GM19452 (cell line): ENCODE data around the gene FOXK1.
"Not testable (repeated sequence)": the region's sequence is repeated elsewhere in the genome, so short reads cannot be mapped to it uniquely, and the experiment has no call there.

Experiments
- ATAC-seq: cut with Tn5 transposase; IDR thresholded peaks from one replicate; pipeline ENCODE4 v1.9.1; 2021; ENCODE audit not compliant: unreplicated experiment

Gene FOXK1

DNA sequence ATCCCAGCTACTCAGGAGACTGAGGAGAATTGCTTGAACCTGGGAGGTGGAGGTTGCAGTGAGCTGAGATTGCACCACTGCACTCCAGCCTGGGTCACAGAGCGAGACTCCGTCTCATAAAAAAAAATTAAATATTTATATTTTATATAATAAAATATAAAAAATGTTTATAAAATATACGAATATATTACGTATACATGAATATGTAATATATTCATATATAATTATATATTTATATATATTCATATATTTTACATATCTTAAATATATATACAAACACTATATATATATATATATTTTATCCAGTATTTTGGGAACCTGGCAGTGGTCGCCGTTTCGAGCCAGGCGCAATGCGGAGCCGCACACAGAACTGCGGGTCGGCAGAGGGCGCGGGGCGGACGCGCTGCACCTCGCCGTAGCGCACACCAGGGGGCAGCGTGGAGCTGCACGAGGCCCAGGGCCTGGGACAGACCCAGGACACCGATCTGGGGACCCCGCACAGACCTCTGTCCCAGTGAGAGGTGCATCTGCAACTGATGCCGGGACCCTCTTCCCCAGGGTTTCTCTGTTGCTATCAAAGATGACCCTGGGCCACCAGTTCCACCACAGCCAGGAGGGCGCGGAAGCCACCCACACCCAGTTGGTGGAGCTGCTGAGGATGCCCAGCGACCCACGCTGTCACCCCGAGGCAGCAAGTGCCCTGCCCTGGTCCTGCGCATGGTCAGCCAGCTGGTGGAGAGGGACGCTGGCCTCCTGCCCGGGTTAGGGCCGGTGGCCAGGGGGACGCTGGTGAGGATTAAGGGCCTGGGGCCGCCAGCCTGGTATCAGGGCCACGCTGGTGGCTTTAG lies 116.0 kb downstream of the FOXK1 start:
- ATAC-seq: peak; percentile 62

DNA sequence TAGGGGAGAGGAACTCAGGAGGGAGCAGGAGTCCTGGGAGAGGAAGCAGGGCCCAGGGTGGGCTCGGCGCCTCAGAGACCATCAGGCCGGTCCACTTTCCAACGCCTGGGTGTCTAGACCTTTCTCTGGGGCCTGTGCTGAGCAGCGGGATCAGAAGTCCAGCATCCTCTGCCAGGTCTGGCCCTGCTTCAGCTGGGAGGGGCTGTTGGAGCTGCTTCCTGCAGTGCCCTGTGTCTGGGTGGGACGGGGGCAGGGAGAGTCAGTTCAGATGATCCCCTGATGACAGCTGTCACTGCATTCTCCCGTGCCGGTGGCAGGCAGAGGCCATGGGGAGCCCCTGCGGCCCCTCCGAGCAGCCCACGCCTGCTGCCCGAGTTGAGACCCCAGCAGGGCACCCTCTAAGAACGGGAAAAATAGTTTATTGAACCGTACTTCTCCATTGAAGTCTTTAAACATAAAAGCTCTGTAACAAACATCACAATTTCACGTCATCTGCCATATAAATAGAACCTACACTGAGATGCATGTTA lies 116.7 kb downstream of the FOXK1 start:
- no peak for ATAC-seq

DNA sequence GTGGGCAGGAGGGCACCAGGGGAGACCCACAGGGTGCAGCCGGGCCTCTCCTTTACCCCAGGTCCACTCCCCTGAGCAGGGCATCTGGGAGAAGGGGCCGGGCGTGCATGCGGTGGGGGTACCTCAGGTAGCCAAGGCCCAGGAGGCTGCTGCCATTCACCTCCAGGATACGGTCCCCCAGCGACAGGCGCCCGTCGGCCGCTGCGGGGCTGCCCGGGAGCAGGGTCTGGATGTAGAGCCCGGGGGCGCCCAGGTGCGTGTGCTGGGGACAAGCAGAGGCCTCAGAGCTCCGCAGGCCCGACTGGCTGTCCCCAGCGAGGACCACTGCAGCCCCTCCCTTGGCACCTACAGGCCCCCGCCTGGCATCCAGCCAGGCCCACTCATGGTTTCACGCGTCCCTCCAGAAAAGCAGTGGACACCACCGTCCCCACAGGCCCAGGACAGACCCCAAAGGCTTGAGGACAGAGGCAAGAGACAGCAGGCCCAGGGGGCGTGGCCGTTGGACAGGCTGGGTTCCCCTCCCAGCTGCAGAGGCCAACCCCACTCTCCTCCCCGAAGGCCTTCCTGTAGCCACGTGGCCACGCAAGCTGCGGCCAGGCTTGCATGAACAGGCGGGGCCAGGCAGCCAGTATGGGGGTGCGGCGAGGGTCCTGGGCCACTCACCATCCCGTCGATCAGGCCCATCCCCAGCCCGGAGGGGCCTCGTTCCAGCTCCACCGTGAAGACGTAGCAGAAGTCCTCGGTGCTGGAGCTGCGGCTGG lies 117.6 kb downstream of the FOXK1 start:
- no peak for ATAC-seq

DNA sequence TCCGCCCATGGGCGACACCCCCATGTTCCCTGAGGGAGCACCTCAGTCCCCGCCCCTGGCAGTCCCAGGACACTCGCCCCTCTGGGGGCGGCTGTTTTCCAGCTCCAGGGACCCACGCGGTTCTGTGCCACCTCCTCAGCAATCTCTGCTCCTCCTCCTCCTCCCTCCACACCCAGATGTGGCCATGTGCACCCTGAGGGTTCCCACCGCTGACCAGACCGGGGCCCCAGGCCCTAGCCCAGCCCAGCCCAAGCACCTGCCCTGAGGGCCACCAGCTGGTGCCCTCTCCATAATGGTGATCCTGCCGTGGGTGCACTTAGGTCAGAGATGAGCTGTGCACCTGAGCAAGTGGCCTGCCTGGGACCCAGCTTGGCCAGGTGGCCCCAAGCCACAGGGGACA lies 118.4 kb downstream of the FOXK1 start:
- ATAC-seq: no peak

DNA sequence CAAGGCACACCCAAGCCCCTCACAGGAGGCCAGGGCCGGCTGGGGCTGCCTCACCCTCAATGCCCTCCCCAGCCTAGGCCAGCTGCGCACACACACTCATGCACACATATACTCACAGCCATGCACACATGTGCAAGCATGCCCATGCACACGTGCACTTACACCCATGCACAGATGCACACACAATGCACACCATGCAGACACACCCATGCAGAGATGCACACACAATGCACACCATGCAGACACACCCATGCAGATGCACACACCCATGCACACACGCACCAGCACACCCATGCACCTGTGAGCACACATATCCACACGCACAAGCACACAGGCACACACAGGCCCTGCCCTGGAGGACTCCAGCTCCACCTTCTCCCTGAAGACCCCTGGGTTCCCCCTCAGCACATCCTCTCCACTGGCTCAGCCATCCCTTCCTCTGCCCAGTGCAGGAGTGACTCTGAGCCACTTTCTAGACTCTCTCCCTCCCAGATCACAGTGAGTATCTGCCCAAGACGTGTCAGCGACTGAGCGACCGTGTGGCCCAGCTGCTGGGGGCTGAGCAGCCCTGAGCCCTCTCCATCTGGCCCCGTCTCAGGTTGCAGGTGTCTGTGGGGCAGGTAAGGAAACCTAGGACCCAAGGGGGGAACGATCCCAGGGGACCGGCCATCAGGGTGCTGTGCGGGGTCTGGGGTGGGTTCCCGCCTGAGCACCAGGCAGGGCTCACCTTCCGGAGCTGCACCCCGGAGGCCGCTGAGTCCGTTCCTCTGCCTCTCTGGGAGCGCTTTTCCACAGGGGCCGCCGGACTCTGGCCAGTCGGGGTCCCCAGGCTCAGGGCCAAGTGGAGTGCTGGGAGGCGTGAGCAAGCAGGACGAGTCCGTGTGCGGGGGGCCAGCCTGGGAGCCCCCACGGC lies 119.1 kb downstream of the FOXK1 start:
- ATAC-seq: no peak

DNA sequence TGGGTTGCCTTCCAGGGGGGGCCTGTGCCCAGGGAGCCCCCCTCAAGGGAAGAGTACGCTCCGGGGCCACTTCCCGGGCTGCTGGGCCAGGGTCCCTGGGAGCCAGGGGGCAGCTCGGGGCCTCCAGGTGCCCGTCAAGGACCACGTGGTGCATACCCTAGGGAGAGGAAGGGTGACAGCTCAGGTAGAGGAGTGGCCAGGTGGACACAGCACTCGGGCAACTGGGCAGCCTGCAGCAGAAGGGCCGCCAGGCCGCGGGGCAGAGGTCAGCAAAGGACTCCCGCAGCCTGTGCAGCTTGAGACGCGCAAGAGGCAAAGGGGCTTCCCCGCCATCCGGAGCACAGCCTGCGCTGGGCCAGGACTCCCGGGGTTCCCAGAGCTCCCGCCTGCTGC lies 119.7 kb downstream of the FOXK1 start:
- ATAC-seq: no peak

DNA sequence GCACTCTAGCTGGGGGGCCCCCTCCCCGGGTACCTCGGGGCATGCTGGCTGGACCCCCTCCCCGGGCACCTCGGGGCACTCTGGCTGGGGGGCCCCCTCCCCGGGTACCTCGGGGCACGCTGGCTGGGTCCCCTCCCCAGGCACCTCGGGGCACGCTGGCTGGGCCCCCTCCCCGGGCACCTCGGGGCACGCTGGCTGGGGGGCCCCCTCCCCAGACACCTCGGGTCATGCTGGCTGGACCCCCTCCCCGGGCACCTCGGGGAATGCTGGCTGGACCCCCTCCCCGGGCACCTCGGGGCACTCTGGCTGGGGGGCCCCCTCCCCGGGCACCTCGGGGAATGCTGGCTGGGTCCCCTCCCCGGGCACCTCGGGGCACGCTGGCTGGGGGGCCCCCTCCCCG lies 120.5 kb downstream of the FOXK1 start:
- not testable (repeated sequence) for ATAC-seq

DNA sequence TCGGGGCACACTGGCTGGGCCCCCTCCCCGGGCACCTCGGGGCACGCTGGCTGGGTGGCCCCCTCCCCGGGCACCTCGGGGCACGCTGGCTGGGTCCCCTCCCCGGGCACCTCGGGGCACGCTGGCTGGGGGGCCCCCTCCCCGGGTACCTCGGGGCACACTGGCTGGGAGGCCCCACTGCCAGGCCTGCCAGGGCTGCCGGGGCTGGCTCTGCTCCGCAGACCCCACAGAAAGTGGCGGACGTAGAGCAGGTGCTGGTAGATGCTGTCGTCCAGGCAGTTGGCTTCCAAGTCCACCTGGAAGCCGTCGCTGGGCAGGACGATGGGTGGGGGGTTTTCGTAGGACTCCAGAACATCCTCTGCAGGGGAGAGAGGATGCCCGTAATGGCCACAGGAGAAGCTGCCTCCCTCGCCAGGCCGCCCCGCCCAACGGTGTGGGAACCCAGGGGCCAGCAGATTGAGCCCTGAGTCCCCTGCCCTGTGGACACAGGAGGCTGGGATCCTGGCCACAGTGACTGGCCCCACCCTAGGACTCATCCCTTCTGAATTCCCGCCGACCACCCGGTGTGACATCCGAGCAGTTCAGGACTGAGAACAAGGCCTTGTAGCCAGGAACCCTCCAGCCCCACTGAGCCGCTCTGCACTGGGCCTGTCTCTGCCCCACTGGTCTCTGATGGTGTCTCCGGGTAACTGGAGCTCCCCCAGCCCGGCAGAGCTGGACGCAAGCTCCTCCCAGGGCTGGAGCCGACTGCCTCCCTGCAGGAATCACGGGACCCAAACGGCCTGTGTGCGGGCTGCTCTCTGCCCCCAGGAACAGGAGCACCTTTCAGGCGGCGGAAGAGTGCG lies 121.5 kb downstream of the FOXK1 start:
- no peak for ATAC-seq

DNA sequence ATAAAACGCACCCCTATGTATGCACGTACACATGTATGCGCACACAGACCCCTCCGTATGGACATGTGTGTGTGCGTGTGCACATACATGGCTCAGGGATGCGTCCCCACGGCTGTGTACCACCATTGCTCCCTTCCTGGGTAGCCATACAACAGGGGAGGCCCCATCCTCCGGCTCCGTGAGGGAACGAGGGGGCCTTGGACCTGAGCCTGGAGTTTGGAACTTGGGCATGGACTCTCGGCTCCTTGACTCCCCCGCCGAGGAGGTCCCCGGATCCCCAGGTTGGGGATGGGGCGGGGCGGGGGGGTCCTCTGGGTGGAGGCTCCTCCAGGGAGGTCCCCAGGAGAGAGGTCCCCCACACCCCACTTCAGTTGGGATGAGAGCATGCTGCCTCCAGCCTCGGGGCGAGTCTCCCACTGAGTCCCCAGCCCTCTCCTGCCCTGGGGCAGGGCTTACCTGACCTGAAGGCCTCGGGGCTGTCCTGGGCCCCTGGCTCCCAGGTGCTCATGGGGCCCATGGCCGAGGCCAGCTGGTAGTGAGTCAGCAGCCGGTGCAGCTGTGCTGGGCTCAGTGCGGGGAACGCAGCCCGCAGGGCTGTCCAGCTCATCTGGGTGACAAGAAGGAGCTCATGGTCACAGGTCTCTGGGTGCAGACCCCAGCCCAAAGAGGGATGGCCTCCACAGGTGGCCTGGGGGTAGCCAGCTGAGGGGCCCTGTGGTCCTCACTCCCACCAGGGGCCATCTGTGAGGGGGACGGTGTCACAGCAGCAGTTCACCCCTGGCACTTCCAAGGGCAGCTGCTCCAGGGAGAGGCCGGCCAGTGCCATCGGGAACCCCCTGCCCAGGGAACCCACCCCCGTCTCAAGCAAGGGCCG lies 123.3 kb downstream of the FOXK1 start:
- ATAC-seq: no peak

DNA sequence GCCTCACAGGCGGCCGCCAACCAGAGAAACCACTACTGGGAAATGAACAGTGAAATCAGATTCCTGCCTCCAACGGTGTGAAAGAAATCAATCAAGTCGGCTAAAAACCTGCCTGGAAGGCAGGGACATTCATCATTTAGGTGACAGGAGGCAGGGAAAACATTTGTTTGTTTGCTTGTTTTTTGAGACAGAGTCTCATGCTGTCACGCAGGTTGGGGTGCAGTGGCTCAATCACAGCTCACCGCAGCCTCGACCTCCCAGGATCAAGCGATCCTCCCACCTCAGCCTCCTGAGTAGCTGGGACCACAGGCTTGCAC lies 123.8 kb downstream of the FOXK1 start:
- no peak for ATAC-seq

DNA sequence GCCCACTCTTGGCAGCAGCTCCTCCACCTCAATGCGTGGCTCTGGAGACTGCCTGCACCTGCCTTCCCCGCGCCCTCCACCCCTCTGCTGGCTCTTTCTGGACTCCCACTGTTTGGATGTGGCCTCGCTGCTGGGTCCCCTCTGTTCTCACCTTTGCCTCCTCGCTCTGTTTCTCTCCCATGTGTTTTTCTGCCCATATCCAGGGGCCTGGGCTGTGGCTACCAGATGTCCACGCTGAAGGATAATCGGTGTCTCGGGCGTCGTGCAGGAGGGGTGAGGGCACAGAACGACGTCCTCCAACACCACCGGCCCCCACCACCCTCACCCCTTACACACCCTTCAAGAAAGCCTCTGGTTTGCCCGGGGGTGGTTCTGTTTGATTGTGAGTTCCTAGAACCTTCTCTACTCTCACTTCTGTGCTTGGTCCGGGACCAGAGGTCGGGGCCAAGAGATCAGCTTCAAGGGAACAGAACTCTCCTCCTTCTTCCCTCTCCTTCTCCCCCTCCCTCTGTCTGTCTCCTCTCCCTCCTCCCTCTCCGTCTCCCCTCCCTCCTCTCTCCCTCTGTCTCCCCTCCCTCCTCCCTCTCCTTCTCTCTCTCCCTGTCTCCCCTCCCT lies 125.0 kb downstream of the FOXK1 start:
- no peak for ATAC-seq

DNA sequence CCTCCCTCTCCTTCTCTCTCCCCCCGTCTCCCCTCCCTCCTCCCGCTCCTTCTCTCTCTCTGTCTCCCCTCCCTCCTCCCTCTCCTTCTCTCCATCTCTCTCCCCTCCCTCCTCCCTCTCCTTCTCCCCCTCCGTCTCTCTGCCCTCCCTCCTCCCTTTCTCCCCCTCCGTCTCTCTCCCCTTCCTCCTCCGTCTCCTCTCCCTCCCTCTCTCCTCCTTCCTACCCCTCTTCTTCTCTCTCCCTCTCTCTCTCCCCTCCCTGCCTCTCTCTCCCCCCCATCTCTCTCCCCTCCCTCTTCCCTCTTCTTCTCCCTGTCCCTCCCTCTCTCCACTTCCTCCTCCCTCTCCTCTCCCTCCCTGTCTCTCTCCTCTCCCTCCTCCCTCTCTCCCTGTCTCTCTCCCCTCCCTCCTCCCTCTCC lies 125.5 kb downstream of the FOXK1 start:
- no peak for ATAC-seq

DNA sequence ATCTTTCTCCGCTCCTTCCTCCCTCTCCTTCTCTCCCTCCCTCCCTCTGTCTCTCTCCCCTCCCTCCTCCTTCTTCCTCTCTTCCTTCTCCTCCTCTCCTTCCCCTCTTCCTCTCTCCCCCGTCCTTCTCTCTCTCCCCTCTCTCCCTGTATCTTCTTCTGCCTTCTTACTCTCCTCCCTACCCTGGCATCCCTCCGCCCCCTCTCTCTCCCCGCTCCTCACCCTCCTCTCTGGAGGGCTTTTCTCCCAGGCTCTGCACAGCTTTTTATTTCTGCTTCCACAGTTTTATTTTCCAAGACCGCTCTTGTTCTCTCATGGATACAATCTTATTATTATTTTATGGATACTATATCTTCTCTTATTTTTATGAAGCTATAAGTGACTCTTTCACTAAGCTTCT lies 125.9 kb downstream of the FOXK1 start:
- ATAC-seq: no peak

DNA sequence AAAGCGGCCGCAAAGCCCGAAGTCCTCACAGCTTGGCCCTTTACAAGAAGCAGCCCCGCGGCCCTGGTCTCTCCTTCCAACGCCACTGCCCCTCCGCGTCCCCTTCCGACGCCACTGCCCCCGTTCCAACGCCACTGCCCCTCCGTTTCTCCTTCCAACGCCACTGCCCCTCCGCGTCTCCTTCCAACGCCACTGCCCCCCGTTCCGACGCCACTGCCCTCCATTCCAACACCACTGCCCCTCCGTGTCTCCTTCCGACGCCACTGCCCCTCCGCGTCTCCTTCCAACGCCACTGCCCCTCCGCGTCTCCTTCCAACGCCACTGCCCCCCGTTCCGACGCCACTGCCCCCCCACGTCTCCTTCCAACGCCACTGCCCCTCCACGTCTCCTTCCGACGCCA lies 126.5 kb downstream of the FOXK1 start:
- ATAC-seq: no peak

DNA sequence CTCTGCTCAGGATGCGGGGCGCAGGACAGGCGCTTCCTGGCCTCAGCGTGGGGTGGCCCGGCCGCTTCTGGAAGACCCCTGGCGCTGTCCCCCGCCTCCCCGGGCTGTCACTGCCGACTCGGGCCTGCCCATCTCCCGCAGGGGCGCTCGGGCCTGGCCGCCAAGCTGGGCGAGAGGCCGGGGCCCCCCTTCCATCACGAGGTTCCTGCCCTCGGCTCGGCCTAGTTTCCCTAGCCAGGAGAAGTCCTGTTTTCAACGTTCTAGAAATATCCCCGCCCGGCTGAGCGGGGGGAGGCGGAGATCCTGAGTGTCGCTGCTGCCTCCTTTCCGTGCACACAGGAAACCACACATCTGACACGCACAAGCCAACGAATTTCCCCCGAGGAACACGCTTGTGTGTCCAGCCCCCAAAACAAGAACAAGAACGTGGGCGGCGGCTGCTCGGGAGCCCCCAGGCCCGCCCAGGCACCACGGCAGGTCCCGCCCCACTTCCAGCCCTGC lies 127.0 kb downstream of the FOXK1 start:
- no peak for ATAC-seq

DNA sequence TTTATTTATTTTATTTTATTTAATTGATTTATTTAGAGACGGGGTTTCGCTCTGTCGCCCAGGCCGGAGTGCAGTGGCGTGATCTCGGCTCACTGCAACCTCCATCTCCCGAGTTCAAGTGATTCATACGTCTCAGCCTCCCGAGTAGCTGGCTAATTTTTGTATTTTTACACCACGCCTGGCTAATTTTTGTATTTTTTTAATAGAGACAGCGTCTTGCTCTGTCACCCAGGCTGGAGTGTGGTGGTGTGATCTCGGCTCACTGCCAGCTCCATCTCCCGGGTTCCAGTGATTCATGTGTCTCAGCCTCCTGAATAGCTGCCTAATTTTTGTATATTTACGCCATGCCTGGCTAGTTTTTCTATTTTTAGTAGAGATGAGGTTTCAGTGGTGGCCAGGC lies 127.6 kb downstream of the FOXK1 start:
- ATAC-seq: no peak

DNA sequence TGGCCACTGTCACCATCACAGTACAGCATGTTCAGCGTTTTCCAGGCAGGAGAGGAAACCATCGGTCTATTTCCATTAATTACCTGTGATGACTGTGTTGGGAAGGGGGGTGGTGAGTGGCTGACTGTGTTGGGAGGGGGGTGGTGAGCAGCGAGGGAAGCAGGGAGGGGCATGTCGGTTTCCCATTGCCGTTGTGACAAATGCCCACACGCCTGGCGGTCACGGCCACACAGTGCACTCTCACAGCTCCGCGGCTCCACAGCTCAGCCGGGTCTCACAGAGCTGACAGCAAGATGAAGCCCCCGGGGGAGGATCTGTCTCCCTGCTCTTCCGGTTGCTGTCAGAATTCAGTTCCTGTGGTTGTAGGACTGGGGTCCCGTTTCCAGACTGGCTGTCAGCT lies 132.3 kb downstream of the FOXK1 start:
- ATAC-seq: no peak

DNA sequence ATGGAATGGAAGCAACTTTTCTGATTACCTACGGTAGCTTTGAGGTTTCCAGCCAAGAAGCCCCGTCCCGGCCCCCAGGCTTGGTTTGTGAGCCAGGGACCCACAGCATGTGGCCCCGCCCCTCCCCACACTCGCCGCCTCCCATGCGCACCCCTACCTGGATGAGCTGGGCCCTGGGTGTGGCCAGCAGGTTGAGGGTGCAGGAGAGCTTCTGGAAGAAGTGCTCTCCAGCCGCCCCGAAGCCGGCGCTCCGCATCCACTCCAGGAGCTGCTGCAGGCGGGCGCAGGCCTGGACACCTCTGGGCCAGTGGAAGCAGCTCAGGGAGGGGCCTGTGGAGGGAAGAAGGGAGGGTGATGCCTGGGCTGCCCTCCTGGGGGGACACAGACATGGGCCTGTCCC lies 133.0 kb downstream of the FOXK1 start:
- no peak for ATAC-seq
